Thyroid gland (tissue), 4 donors: ENCODE data around the gene CFAP46. TPM values are rescaled to one million over a fixed set of nuclear protein-coding genes. Genes with fewer than 3 reads are reported as not detected.
A peak's percentile ranks its signal among the peaks of the same experiment; 100 is the strongest.
"Not testable (repeated sequence)": the region's sequence is repeated elsewhere in the genome, so short reads cannot be mapped to it uniquely, and the experiment has no call there.

ENCODE experiments used
- DNase-seq, 2 donors: peaks; one replicate each; pipeline ENCODE4 v3.0.0-alpha.2; 2019
- H3K27ac ChIP-seq, 3 donors: fragments of 200-600 bp; sonication (generic); 1 replicate in 2 of 3; 2 replicates in 1 of 3; pipeline ENCODE4 v1.5.1; 2016 to 2019; ENCODE audit warnings: mild to moderate bottlenecking in 1 of 3, moderate library complexity in 1 of 3
- H3K27me3 ChIP-seq: fragments of 200-600 bp; sonication (generic); one replicate; pipeline ENCODE4 v1.5.1; 2019
- H3K36me3 ChIP-seq, 2 donors: fragments of 200-600 bp; sonication (generic); one replicate each; pipeline ENCODE4 v1.5.1; 2016 to 2019
- H3K4me1 ChIP-seq, 2 donors: fragments of 200-600 bp; sonication (generic); one replicate each; pipeline ENCODE4 v1.5.1; 2017 to 2019
- H3K4me3 ChIP-seq, 3 donors: fragments of 200-600 bp; sonication (generic); replicated peaks in 1 of 3; 1 replicate in 2 of 3; 2 replicates in 1 of 3; pipeline ENCODE4 v1.5.1; 2016; ENCODE audit warnings: mild to moderate bottlenecking in 1 of 3
- H3K9me3 ChIP-seq: fragments of 200-600 bp; sonication (generic); one replicate; pipeline ENCODE4 v1.5.1; 2017
- POLR2A ChIP-seq, 2 donors: fragments of 450-650 bp; IDR thresholded peaks; one replicate each; pipeline ENCODE4 v1.6.1; 2017; ENCODE audit warnings: antibody characterized with exemption in 2 of 2, mild to moderate bottlenecking in 2 of 2, moderate library complexity in 1 of 2
- WGBS, 2 donors: methylation state at CpG; one replicate each; pipeline ENCODE4 v1.1.5; 2017; 5-methylcytosine and 5-hydroxymethylcytosine counted together
- intact Hi-C: fragments of 100-400 bp; cut with DNase I; formaldehyde crosslinking; loops from one replicate; pipeline ENCODE4 v1.15.1; 2023
- total RNA-seq, 4 donors: library from RNA; depleted of rRNA; stranded (reverse); fragments of >200 nt; gene quantifications; one replicate each; pipeline ENCODE4 v1.2.3, GENCODE V29; 2016
- TF ChIP-seq, protein P1 (sequence below), 6 experiments: fragments of 200-600 bp in 3 of 6; fragments of 450-650 bp in 3 of 6; sonication (generic) in 3 of 6; IDR thresholded peaks; one replicate each; pipeline ENCODE4 v1.5.1; 2016 to 2019; ENCODE audit warnings: antibody characterized with exemption in 6 of 6, mild to moderate bottlenecking in 2 of 6, inconsistent platforms in 1 of 6, moderate library complexity in 1 of 6

CFAP46 gene
- total RNA-seq, 4 donors from 2014 or later = 3.6 to 12.7 (median 9.1) TPM

DNA sequence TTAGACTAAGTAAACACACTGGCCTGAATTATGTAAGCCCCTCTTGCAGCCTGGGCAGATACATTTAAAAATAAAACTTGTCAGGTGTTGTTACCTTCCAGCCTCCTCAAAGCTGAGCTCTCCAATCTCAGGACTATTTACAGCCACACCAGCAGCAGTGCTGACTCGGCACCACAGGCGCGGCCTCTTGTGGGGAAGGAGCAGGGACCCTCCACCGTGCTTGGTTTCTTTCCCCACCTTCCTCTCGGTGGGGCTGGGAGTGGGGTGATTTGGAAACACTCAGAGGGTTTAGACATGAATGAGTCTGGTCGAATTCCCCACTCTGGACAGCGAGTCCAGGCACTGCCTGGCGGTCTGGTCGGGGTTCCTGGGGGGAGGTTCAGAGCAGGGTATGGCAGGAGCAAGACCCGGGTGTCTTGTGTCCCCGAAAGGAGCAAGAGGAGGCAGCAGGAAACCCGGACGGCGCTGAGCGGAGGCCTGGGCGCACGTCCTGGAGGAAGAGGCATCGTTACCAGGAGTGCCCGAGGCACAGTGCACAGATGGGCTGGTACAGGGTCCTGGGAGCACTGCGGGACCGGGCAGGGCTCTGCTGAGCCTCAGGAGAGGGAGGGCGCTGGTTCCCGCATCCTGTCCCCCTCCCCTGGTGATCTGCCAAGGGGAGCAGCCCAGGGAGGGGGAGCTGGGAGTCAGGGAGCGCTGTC is 29.2 kb upstream of the CFAP46 start:
- Histone ChIP-seq H3K36me3 (no peaks in the 10 kb centered on the region), H3K4me1 (peaks cover 0 to 5% of the 10 kb centered on the region in 2 donors), H3K4me3 (no peak overlapping the region), H3K9me3 (no peaks in the 10 kb centered on the region), H3K27me3 (no peaks in the 10 kb centered on the region), H3K27ac (no peak overlapping the region)
- DNase-seq = no peak
- intact Hi-C loops = no loop called here
- WGBS, 2 donors = 27 to 46% methylated on average over 11 to 23 of the region's 24 CpGs
- TF ChIP-seq, protein P1, sequence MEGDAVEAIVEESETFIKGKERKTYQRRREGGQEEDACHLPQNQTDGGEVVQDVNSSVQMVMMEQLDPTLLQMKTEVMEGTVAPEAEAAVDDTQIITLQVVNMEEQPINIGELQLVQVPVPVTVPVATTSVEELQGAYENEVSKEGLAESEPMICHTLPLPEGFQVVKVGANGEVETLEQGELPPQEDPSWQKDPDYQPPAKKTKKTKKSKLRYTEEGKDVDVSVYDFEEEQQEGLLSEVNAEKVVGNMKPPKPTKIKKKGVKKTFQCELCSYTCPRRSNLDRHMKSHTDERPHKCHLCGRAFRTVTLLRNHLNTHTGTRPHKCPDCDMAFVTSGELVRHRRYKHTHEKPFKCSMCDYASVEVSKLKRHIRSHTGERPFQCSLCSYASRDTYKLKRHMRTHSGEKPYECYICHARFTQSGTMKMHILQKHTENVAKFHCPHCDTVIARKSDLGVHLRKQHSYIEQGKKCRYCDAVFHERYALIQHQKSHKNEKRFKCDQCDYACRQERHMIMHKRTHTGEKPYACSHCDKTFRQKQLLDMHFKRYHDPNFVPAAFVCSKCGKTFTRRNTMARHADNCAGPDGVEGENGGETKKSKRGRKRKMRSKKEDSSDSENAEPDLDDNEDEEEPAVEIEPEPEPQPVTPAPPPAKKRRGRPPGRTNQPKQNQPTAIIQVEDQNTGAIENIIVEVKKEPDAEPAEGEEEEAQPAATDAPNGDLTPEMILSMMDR (IDR thresholded peaks at IDR 0.05) = no peak
- TF ChIP-seq POLR2A (IDR thresholded peaks at IDR 0.05) = no peak

DNA sequence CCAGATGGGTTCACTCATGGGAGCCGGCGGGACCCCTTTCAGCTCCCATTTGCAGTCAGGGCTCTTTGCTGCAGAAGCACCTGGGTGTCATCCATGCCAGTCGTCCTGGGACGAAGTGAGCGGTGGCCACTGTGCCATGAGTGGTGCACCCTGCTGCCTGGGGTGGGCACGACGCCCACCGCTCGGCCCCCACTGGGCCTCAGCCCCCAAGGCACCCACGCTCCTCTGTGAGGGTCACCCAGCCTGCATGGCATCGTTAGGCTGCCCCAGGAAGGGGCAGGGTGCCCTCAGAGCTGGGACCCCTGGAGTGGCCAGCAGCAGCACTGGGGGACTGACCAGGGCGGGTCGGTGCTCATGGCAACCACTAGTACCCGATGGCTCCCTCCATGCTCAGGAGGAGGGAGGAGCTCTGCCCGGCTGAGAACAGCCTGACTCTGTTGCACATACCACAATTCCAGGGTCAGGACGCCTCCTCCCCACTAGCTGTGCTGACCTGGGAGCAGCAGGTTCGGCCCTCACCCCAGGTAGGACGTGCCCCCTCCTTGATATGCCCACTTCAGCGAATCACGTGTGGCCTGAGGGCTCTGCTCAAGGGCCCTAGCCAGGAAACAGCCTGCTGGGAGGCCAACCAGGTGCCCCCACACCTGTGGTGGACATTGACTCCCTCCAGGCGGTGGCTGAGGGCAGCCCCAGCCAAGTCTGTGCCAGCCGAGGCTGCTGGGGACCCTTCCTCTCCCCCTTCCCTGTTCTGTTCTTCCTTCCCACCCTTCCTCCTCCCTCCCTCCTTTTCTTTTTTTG is 28.5 kb upstream of the CFAP46 start:
- Histone ChIP-seq H3K9me3 (no peaks in the 10 kb centered on the region), H3K27ac (no peak overlapping the region), H3K36me3 (no peaks in the 10 kb centered on the region), H3K4me3 (no peak overlapping the region), H3K4me1 (peaks cover 0 to 5% of the 10 kb centered on the region in 2 donors), H3K27me3 (no peaks in the 10 kb centered on the region)
- DNase-seq = no peak
- WGBS, 2 donors = 42 to 70% methylated on average over 6 to 13 of the region's 22 CpGs
- TF ChIP-seq POLR2A (IDR thresholded peaks at IDR 0.05) = no peak
- TF ChIP-seq, protein P1 (IDR thresholded peaks at IDR 0.05) = no peak
- intact Hi-C loops = no loop called here

DNA sequence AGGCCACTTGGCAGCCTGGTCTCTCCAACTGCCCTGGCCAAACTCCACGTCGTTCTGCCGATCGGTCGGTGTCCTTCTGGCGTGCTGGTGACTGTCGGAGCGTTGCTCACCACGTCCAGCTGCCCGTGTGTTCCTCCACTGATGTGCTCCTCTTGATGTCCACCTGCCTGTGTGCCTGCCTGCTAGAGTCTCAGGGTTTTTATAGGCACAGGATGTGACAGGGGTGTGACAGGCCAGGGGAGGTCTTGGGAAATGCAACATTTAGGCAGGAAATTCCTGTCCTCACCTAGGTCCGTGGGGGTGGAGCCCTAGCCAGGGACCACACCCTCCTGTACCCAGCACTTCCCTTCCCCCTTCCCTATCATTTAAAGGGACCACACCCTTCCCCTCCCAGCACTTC is 25.2 kb upstream of the CFAP46 start:
- no peak overlapping the region for H3K27ac ChIP-seq
- no peaks in the 10 kb centered on the region for H3K36me3 ChIP-seq
- intact Hi-C loops = no loop called here
- no peak overlapping the region for H3K4me3 ChIP-seq
- TF ChIP-seq, protein P1 (IDR thresholded peaks at IDR 0.05) = no peak
- TF ChIP-seq POLR2A (IDR thresholded peaks at IDR 0.05) = no peak
- WGBS, 2 donors = 49 to 62% methylated on average over 11 of the region's 11 CpGs
- no peak for DNase-seq
- peaks cover under 1 to 5% of the 10 kb centered on the region in 2 donors for H3K4me1 ChIP-seq
- no peaks in the 10 kb centered on the region for H3K27me3 ChIP-seq
- H3K9me3 ChIP-seq = no peaks in the 10 kb centered on the region

DNA sequence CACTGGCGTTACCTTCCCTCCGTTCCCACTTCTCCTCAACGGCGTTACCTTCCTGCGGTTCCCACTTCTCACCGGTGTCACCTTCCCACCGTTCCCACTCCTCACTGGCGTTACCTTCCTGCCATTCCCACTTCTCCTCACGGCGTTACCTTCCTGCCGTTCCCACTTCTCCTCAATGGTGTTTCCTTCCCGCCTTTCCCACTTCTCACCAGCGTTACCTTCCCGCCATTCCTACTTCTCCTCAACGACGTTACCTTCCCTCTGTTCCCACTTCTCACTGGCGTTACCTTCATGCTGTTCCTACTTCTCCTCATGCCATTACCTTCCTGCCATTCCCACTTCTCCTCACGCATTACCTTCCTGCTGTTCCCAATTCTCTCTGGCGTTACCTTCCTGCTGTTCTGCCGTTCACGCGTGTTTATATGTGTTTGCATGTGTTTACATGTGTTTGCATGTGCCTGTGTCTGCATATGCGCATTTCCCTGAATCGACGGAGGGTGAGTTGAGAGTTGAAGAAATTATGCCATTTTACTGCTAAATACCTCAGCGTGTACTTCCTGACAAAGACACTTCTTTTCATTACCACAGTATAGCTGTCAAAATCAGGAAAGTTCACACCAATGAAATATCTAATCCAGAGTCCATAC is 23.2 kb upstream of the CFAP46 start:
- TF ChIP-seq POLR2A (IDR thresholded peaks at IDR 0.05) = no peak
- TF ChIP-seq, protein P1 (IDR thresholded peaks at IDR 0.05) = no peak
- WGBS, 2 donors = 57 to 68% methylated on average over 26 of the region's 26 CpGs
- peaks cover 8 to 9% of the 10 kb centered on the region in 2 donors for H3K4me1 ChIP-seq
- no peaks in the 10 kb centered on the region for H3K36me3 ChIP-seq
- H3K27me3 ChIP-seq = no peaks in the 10 kb centered on the region
- peak in 1 of 2 donors; percentile 42 for DNase-seq
- intact Hi-C loops = no loop called here
- H3K4me3 ChIP-seq = no peak overlapping the region
- H3K27ac ChIP-seq = peak overlapping the region in 1 of 3 donors; percentile 76
- no peaks in the 10 kb centered on the region for H3K9me3 ChIP-seq

DNA sequence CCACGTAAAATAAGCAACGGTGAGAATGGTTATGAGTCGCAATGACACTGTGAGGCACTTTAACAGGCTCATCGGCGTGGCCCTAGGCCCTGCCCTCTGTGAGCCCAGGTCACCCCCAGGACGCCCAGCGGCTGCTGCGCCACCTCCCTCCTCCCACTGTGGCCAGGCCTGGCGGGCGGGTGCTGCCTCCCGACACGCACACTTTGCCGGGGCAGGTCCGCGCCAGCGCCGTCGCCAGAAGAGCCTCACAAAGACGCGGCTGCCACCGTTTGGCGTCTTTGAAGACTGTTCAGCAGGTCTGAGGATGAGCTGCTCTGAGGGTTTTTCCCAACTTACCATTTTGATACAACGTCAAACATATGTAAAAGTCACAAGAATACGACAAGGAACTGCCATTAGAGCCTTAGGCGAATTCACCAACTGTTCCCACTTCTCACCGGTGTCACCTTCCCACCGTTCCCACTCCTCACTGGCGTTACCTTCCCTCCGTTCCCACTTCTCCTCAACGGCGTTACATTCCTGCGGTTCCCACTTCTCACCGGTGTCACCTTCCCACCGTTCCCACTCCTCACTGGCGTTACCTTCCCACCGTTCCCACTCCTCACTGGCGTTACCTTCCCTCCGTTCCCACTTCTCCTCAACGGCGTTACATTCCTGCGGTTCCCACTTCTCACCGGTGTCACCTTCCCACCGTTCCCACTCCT is 22.5 kb upstream of the CFAP46 start:
- Histone ChIP-seq H3K27ac (peak overlapping the region in 1 of 3 donors; percentile 76), H3K4me3 (peak overlapping the region in 2 of 3 donors; percentile 26 to 49), H3K4me1 (peaks cover 8 to 14% of the 10 kb centered on the region in 2 donors)
- H3K36me3 ChIP-seq, H3K27me3 ChIP-seq, intact Hi-C loops, H3K9me3 ChIP-seq: not testable (repeated sequence)
- WGBS, 2 donors = 49 to 68% methylated on average over 33 to 36 of the region's 43 CpGs
- DNase-seq = peak in 1 of 2 donors; percentile 69
